DOHH2 (cell line): ENCODE measurements around the gene TMTC1.

Source experiments
- H3F3A ChIP-seq: fragments of 200-600 bp; sonication (generic), shearing (Covaris generic); 2 replicates; pipeline ENCODE4 v1.6.0; 2016; ENCODE audit warnings: antibody characterized with exemption, mild to moderate bottlenecking; ENCODE audit not compliant: control insufficient read depth, insufficient read depth
- H3K27ac ChIP-seq: fragments of 200-600 bp; sonication (generic); 2 replicates; pipeline ENCODE4 v1.5.1; 2014; ENCODE audit warnings: low read depth, mild to moderate bottlenecking, low read length, moderate library complexity
- H3K27me3 ChIP-seq: fragments of 200-600 bp; sonication (generic); 2 replicates; pipeline ENCODE4 v1.6.1; 2014; ENCODE audit warnings: mild to moderate bottlenecking, low read length, mixed read lengths; ENCODE audit not compliant: control insufficient read depth
- H3K36me3 ChIP-seq: fragments of 200-600 bp; sonication (generic); 2 replicates; pipeline ENCODE4 v1.6.1; 2014; ENCODE audit warnings: mild to moderate bottlenecking, low read length, moderate library complexity, mixed read lengths; ENCODE audit not compliant: control insufficient read depth
- H3K4me1 ChIP-seq: fragments of 200-600 bp; sonication (generic); 2 replicates; pipeline ENCODE4 v1.6.1; 2014; ENCODE audit warnings: mild to moderate bottlenecking, low read length, mixed read lengths; ENCODE audit not compliant: control insufficient read depth
- H3K4me2 ChIP-seq: fragments of 200-600 bp; sonication (generic); 2 replicates; pipeline ENCODE4 v1.6.0; 2014; ENCODE audit warnings: mild to moderate bottlenecking, low read length, moderate library complexity
- H3K4me3 ChIP-seq: fragments of 200-600 bp; sonication (generic); 2 replicates; pipeline ENCODE4 v1.5.1; 2014; ENCODE audit warnings: mild to moderate bottlenecking, low read length, mixed read lengths
- H3K79me2 ChIP-seq: fragments of 200-600 bp; sonication (generic); 2 replicates; pipeline ENCODE4 v1.6.1; 2014; ENCODE audit warnings: mild to moderate bottlenecking, low read length, mixed read lengths; ENCODE audit not compliant: control insufficient read depth
- H3K9me2 ChIP-seq: fragments of 200-600 bp; sonication (generic); replicated peaks from 2 replicates; pipeline ENCODE4 v1.6.1; 2014; ENCODE audit warnings: mild to moderate bottlenecking, low read length, mixed read lengths; ENCODE audit not compliant: control insufficient read depth
- H3K9me3 ChIP-seq: fragments of 200-600 bp; sonication (generic); 2 replicates; pipeline ENCODE4 v1.6.1; 2014; ENCODE audit warnings: antibody characterized with exemption, low read length, mixed read lengths; ENCODE audit not compliant: control insufficient read depth, insufficient read depth
- H4K20me1 ChIP-seq: fragments of 200-600 bp; sonication (generic); 2 replicates; pipeline ENCODE4 v1.6.0; 2014; ENCODE audit warnings: low read depth, mild to moderate bottlenecking, antibody characterized with exemption, low read length, moderate library complexity; ENCODE audit not compliant: control insufficient read depth, insufficient read depth
- CTCF ChIP-seq: fragments of 200-600 bp; sonication (generic); IDR thresholded peaks from one replicate; pipeline ENCODE4 v1.5.1; 2014; ENCODE audit warnings: antibody characterized with exemption, mild to moderate bottlenecking, low read depth, low read length; ENCODE audit not compliant: poor library complexity, severe bottlenecking
- EZH2phosphoT487 ChIP-seq: fragments of 200-600 bp; sonication (generic); IDR thresholded peaks from 2 replicates; pipeline ENCODE4 v1.6.1; 2017; ENCODE audit warnings: borderline replicate concordance, mild to moderate bottlenecking, antibody characterized with exemption, low read length, moderate library complexity, mixed read lengths

Gene TMTC1

GRCh38 chr12:29695026-29695425 is 88.7 kb downstream of the TMTC1 start:
- H3K27me3 ChIP-seq, result no peaks in the 10 kb centered on the region
- no peak overlapping the region for H3K4me3 ChIP-seq
- H3K4me1 ChIP-seq, result no peaks in the 10 kb centered on the region
- no peaks in the 10 kb centered on the region for H3K9me2 ChIP-seq
- H4K20me1 ChIP-seq, result no peaks in the 10 kb centered on the region
- no peaks in the 10 kb centered on the region for H3K36me3 ChIP-seq
- H3K27ac ChIP-seq, result no peak overlapping the region
- H3K79me2 ChIP-seq, result no peaks in the 10 kb centered on the region
- H3K9me3 ChIP-seq, result no peaks in the 10 kb centered on the region
- H3F3A ChIP-seq, result no peaks in the 10 kb centered on the region
- H3K4me2 ChIP-seq, result no peak overlapping the region
- TF ChIP-seq EZH2phosphoT487 (no peak), CTCF (no peak)

- no peaks in the 10 kb centered on the region for H3K9me2 ChIP-seq
- H3K4me1 ChIP-seq, result no peaks in the 10 kb centered on the region
- no peaks in the 10 kb centered on the region for H3K27me3 ChIP-seq
- H3K4me3 ChIP-seq, result no peak overlapping the region
- no peaks in the 10 kb centered on the region for H4K20me1 ChIP-seq
- H3K79me2 ChIP-seq, result no peaks in the 10 kb centered on the region
- H3K27ac ChIP-seq, result no peak overlapping the region
- H3K36me3 ChIP-seq, result no peaks in the 10 kb centered on the region
- no peaks in the 10 kb centered on the region for H3K9me3 ChIP-seq
- H3K4me2 ChIP-seq, result no peak overlapping the region
- TF ChIP-seq CTCF (no peak), EZH2phosphoT487 (no peak)
- no peaks in the 10 kb centered on the region for H3F3A ChIP-seq
These were observed 89.7 kb downstream of the TMTC1 start for GRCh38 chr12:29694002-29694401.

- no peaks in the 10 kb centered on the region for H3K79me2 ChIP-seq
- no peak overlapping the region for H3K4me2 ChIP-seq
- H3K27ac ChIP-seq, result no peak overlapping the region
- no peaks in the 10 kb centered on the region for H3K9me2 ChIP-seq
- no peaks in the 10 kb centered on the region for H4K20me1 ChIP-seq
- TF ChIP-seq CTCF (no peak), EZH2phosphoT487 (no peak)
- H3K27me3 ChIP-seq, result no peaks in the 10 kb centered on the region
- H3K4me3 ChIP-seq, result no peak overlapping the region
- no peaks in the 10 kb centered on the region for H3F3A ChIP-seq
- H3K4me1 ChIP-seq, result no peaks in the 10 kb centered on the region
- H3K9me3 ChIP-seq, result no peaks in the 10 kb centered on the region
- no peaks in the 10 kb centered on the region for H3K36me3 ChIP-seq
These were observed 91.5 kb downstream of the TMTC1 start for GRCh38 chr12:29692237-29692636.
